WTC11 (cell line): ENCODE measurements around the gene ZNF598. TPM values are rescaled to one million over a fixed set of nuclear protein-coding genes. Genes with fewer than 3 reads are reported as not detected.

Experiments
- ATAC-seq: fragments of 200-7000 bp; cut with Tn5 transposase; 2 replicates; pipeline ENCODE4 v1.10.0; 2021; ENCODE audit warnings: mild to moderate bottlenecking, moderate library complexity
- CTCF ChIA-PET: fragments of 300-600 bp; sonication (Branson Sonifier 250); formaldehyde crosslinking; loops from one replicate; lab custom pipeline; 2021; ENCODE audit warnings: antibody characterized with exemption; lab: Charles Lee
- POLR2A ChIA-PET: fragments of 350-600 bp; sonication (Branson Sonifier 250); formaldehyde crosslinking; loops from one replicate; lab custom pipeline; 2021; ENCODE audit warnings: antibody characterized with exemption; lab: Charles Lee
- DNase-seq: peaks from one replicate; pipeline ENCODE4 v3.0.0; 2021; ENCODE audit warnings: low spot score
- H3K27ac Mint-ChIP-seq: 2 replicates; pipeline ENCODE4 v1.8.0; 2021; ENCODE audit warnings: mixed read lengths
- H3K27me3 Mint-ChIP-seq: 2 replicates; pipeline ENCODE4 v1.8.0; 2021; ENCODE audit warnings: low read depth, mild to moderate bottlenecking, moderate library complexity, mixed read lengths
- H3K36me3 Mint-ChIP-seq: 2 replicates; pipeline ENCODE4 v1.8.0; 2021; ENCODE audit warnings: mixed read lengths
- H3K4me1 Mint-ChIP-seq: 2 replicates; pipeline ENCODE4 v1.8.0; 2022; ENCODE audit warnings: mixed read lengths
- H3K4me3 Mint-ChIP-seq: 2 replicates; pipeline ENCODE4 v1.8.0; 2021; ENCODE audit warnings: mild to moderate bottlenecking, moderate library complexity, mixed read lengths
- H3K9me3 Mint-ChIP-seq: 2 replicates; pipeline ENCODE4 v1.8.0; 2021; ENCODE audit warnings: mixed read lengths
- AR ChIP-seq: fragments of 250-450 bp; sonication (Bioruptor Pico); IDR thresholded peaks from 2 replicates; pipeline ENCODE4 v1.9.0; 2021; ENCODE audit warnings: mild to moderate bottlenecking
- KAT7 ChIP-seq: sonication (generic); formaldehyde crosslinking; IDR thresholded peaks from 2 replicates; pipeline ENCODE4 v1.8.1; 2023; ENCODE audit warnings: missing genetic modification reagents, mild to moderate bottlenecking, borderline replicate concordance
- NR1H2 ChIP-seq: sonication (generic); formaldehyde crosslinking; IDR thresholded peaks from 2 replicates; pipeline ENCODE4 v1.9.0; 2021; ENCODE audit warnings: mild to moderate bottlenecking, moderate library complexity, missing genetic modification reagents
- TCF7 ChIP-seq: sonication (generic); formaldehyde crosslinking; IDR thresholded peaks from 2 replicates; pipeline ENCODE4 v1.8.0; 2022; ENCODE audit warnings: mild to moderate bottlenecking, low read depth, missing genetic modification reagents, moderate library complexity
- TEAD4 ChIP-seq: sonication (generic); formaldehyde crosslinking; IDR thresholded peaks from 2 replicates; pipeline ENCODE4 v1.8.0; 2022; ENCODE audit warnings: mild to moderate bottlenecking, missing genetic modification reagents
- ZBTB21 ChIP-seq: sonication (generic); formaldehyde crosslinking; IDR thresholded peaks from 2 replicates; pipeline ENCODE4 v1.8.1; 2023; ENCODE audit warnings: mild to moderate bottlenecking, missing genetic modification reagents, borderline replicate concordance
- ZNF232 ChIP-seq: sonication (generic); formaldehyde crosslinking; IDR thresholded peaks from 2 replicates; pipeline ENCODE4 v1.8.0; 2022; ENCODE audit warnings: mild to moderate bottlenecking, missing genetic modification reagents
- ZNF317 ChIP-seq: sonication (generic); formaldehyde crosslinking; IDR thresholded peaks from 2 replicates; pipeline ENCODE4 v1.8.1; 2023; ENCODE audit warnings: low read depth, mild to moderate bottlenecking, moderate library complexity, missing genetic modification reagents, borderline replicate concordance
- total RNA-seq: library from RNA; stranded (reverse); gene quantifications from 3 replicates; pipeline ENCODE4 v1.2.3, GENCODE V29; 2021
- TF ChIP-seq, protein P1 (sequence below): sonication (generic); formaldehyde crosslinking; IDR thresholded peaks from 2 replicates; pipeline ENCODE4 v1.8.1; 2023; ENCODE audit warnings: mild to moderate bottlenecking, missing genetic modification reagents, borderline replicate concordance
- TF ChIP-seq, protein P2 (sequence below): sonication (generic); formaldehyde crosslinking; IDR thresholded peaks from 2 replicates; pipeline ENCODE4 v1.8.0; 2022; ENCODE audit warnings: mild to moderate bottlenecking, missing genetic modification reagents
- TF ChIP-seq, protein P3 (sequence below): fragments of 200-600 bp; IDR thresholded peaks from 2 replicates; pipeline ENCODE4 v1.8.0; 2022; ENCODE audit warnings: antibody characterized with exemption
- TF ChIP-seq, protein P4 (sequence below): fragments of 250-450 bp; sonication (Bioruptor Pico); IDR thresholded peaks from 2 replicates; pipeline ENCODE4 v1.9.0; 2021; ENCODE audit warnings: mild to moderate bottlenecking, borderline replicate concordance
- TF ChIP-seq, protein P5 (sequence below): sonication (generic); formaldehyde crosslinking; IDR thresholded peaks from 2 replicates; pipeline ENCODE4 v1.8.0; 2022; ENCODE audit warnings: missing genetic modification reagents
- TF ChIP-seq, protein P6 (sequence below): fragments of 250-450 bp; sonication (Bioruptor Pico); IDR thresholded peaks from 2 replicates; pipeline ENCODE4 v1.8.0; 2021; ENCODE audit warnings: mild to moderate bottlenecking

The ZNF598 gene
- total RNA-seq, 1 experiment from 2014 or later: 66.4 TPM

DNA sequence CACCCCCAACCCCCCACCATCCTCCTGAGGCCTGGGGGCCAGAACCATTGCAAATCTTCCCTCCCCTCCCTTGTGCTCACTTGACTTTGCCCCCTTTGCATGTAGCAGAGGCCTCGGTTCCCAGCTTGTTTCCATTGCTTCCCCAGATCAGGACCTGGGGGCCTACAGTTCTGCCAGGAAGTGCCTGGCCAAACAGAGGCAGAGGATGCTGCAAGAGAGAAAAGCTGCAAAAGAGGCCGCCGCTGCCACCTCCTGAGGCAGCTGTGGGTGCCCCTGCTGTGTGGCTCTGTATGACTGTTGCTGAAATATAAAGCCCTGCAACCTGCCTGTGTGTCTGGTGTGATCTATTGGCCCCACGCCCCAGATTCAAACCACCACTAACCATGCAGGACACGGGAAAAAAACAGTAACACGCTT, 48.0 kb downstream of the ZNF598 start (continued):
- TF ChIP-seq, protein P1, sequence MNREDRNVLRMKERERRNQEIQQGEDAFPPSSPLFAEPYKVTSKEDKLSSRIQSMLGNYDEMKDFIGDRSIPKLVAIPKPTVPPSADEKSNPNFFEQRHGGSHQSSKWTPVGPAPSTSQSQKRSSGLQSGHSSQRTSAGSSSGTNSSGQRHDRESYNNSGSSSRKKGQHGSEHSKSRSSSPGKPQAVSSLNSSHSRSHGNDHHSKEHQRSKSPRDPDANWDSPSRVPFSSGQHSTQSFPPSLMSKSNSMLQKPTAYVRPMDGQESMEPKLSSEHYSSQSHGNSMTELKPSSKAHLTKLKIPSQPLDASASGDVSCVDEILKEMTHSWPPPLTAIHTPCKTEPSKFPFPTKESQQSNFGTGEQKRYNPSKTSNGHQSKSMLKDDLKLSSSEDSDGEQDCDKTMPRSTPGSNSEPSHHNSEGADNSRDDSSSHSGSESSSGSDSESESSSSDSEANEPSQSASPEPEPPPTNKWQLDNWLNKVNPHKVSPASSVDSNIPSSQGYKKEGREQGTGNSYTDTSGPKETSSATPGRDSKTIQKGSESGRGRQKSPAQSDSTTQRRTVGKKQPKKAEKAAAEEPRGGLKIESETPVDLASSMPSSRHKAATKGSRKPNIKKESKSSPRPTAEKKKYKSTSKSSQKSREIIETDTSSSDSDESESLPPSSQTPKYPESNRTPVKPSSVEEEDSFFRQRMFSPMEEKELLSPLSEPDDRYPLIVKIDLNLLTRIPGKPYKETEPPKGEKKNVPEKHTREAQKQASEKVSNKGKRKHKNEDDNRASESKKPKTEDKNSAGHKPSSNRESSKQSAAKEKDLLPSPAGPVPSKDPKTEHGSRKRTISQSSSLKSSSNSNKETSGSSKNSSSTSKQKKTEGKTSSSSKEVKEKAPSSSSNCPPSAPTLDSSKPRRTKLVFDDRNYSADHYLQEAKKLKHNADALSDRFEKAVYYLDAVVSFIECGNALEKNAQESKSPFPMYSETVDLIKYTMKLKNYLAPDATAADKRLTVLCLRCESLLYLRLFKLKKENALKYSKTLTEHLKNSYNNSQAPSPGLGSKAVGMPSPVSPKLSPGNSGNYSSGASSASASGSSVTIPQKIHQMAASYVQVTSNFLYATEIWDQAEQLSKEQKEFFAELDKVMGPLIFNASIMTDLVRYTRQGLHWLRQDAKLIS: no peak
- no peak for TF ChIP-seq ZNF317
- TF ChIP-seq, protein P2, sequence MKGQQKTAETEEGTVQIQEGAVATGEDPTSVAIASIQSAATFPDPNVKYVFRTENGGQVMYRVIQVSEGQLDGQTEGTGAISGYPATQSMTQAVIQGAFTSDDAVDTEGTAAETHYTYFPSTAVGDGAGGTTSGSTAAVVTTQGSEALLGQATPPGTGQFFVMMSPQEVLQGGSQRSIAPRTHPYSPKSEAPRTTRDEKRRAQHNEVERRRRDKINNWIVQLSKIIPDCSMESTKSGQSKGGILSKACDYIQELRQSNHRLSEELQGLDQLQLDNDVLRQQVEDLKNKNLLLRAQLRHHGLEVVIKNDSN (CRISPR knock-in tag): no peak
- TF ChIP-seq, protein P3, sequence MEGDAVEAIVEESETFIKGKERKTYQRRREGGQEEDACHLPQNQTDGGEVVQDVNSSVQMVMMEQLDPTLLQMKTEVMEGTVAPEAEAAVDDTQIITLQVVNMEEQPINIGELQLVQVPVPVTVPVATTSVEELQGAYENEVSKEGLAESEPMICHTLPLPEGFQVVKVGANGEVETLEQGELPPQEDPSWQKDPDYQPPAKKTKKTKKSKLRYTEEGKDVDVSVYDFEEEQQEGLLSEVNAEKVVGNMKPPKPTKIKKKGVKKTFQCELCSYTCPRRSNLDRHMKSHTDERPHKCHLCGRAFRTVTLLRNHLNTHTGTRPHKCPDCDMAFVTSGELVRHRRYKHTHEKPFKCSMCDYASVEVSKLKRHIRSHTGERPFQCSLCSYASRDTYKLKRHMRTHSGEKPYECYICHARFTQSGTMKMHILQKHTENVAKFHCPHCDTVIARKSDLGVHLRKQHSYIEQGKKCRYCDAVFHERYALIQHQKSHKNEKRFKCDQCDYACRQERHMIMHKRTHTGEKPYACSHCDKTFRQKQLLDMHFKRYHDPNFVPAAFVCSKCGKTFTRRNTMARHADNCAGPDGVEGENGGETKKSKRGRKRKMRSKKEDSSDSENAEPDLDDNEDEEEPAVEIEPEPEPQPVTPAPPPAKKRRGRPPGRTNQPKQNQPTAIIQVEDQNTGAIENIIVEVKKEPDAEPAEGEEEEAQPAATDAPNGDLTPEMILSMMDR: no peak
- no peak for TF ChIP-seq ZBTB21 (CRISPR knock-in tag)
- TF ChIP-seq TEAD4: no peak
- TF ChIP-seq AR: no peak
- TF ChIP-seq, protein P4, sequence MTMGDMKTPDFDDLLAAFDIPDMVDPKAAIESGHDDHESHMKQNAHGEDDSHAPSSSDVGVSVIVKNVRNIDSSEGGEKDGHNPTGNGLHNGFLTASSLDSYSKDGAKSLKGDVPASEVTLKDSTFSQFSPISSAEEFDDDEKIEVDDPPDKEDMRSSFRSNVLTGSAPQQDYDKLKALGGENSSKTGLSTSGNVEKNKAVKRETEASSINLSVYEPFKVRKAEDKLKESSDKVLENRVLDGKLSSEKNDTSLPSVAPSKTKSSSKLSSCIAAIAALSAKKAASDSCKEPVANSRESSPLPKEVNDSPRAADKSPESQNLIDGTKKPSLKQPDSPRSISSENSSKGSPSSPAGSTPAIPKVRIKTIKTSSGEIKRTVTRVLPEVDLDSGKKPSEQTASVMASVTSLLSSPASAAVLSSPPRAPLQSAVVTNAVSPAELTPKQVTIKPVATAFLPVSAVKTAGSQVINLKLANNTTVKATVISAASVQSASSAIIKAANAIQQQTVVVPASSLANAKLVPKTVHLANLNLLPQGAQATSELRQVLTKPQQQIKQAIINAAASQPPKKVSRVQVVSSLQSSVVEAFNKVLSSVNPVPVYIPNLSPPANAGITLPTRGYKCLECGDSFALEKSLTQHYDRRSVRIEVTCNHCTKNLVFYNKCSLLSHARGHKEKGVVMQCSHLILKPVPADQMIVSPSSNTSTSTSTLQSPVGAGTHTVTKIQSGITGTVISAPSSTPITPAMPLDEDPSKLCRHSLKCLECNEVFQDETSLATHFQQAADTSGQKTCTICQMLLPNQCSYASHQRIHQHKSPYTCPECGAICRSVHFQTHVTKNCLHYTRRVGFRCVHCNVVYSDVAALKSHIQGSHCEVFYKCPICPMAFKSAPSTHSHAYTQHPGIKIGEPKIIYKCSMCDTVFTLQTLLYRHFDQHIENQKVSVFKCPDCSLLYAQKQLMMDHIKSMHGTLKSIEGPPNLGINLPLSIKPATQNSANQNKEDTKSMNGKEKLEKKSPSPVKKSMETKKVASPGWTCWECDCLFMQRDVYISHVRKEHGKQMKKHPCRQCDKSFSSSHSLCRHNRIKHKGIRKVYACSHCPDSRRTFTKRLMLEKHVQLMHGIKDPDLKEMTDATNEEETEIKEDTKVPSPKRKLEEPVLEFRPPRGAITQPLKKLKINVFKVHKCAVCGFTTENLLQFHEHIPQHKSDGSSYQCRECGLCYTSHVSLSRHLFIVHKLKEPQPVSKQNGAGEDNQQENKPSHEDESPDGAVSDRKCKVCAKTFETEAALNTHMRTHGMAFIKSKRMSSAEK (CRISPR knock-in tag): peak; percentile 90; the same call in 1 of the 2 replicates

GRCh38 chr16:1960665-1961630, 48.7 kb downstream of the ZNF598 start:
- Mint-ChIP-seq H3K36me3 (peaks cover 35% of the 10 kb centered on the region), H3K27ac (peak overlapping the region; percentile 77), H3K27me3 (peaks cover 3% of the 10 kb centered on the region; the same call in 1 of the 2 replicates), H3K9me3 (no peaks in the 10 kb centered on the region), H3K4me3 (peak overlapping the region; percentile 93), H3K4me1 (peaks cover 39% of the 10 kb centered on the region)
- ChIA-PET CTCF (interaction anchor here (0.5 to 1.7 kb wide), 7 partner anchors 14 to 178 kb away, joined by 3 to 6 read pairs (median 4); partner anchors contain the start of genes NUBP2 and SPSB3), POLR2A (interaction anchor here (0.9 to 2.0 kb wide), 8 partner anchors 10 to 194 kb away, joined by 3 to 10 read pairs (median 4); partner anchors contain the start of genes NOXO1, NTHL1, TBL3 and TRAF7)
- DNase-seq (no peak), ATAC-seq (peak; percentile 17)
- TF ChIP-seq, protein P5, sequence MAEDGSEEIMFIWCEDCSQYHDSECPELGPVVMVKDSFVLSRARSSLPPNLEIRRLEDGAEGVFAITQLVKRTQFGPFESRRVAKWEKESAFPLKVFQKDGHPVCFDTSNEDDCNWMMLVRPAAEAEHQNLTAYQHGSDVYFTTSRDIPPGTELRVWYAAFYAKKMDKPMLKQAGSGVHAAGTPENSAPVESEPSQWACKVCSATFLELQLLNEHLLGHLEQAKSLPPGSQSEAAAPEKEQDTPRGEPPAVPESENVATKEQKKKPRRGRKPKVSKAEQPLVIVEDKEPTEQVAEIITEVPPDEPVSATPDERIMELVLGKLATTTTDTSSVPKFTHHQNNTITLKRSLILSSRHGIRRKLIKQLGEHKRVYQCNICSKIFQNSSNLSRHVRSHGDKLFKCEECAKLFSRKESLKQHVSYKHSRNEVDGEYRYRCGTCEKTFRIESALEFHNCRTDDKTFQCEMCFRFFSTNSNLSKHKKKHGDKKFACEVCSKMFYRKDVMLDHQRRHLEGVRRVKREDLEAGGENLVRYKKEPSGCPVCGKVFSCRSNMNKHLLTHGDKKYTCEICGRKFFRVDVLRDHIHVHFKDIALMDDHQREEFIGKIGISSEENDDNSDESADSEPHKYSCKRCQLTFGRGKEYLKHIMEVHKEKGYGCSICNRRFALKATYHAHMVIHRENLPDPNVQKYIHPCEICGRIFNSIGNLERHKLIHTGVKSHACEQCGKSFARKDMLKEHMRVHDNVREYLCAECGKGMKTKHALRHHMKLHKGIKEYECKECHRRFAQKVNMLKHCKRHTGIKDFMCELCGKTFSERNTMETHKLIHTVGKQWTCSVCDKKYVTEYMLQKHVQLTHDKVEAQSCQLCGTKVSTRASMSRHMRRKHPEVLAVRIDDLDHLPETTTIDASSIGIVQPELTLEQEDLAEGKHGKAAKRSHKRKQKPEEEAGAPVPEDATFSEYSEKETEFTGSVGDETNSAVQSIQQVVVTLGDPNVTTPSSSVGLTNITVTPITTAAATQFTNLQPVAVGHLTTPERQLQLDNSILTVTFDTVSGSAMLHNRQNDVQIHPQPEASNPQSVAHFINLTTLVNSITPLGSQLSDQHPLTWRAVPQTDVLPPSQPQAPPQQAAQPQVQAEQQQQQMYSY (CRISPR knock-in tag): no peak
- TF ChIP-seq ZNF232 (0 out of 2 replicates have a peak, but pooled peaks have one; percentile 60), KAT7 (0 out of 2 replicates have a peak, but pooled peaks have one; percentile 70), TCF7 (peak; percentile 35; the same call in 1 of the 2 replicates), NR1H2 (CRISPR knock-in tag) (no peak)
- TF ChIP-seq, protein P6, sequence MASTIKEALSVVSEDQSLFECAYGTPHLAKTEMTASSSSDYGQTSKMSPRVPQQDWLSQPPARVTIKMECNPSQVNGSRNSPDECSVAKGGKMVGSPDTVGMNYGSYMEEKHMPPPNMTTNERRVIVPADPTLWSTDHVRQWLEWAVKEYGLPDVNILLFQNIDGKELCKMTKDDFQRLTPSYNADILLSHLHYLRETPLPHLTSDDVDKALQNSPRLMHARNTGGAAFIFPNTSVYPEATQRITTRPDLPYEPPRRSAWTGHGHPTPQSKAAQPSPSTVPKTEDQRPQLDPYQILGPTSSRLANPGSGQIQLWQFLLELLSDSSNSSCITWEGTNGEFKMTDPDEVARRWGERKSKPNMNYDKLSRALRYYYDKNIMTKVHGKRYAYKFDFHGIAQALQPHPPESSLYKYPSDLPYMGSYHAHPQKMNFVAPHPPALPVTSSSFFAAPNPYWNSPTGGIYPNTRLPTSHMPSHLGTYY (CRISPR knock-in tag): peak; percentile 95
